H7 (cell line): ENCODE measurements around the gene MRPL23. TPM values are rescaled to one million over a fixed set of nuclear protein-coding genes. Genes with fewer than 3 reads are reported as not detected.

ENCODE experiments used
- DNase-seq: peaks from one replicate; pipeline ENCODE4 v3.0.0; 2012
- H3K27me3 ChIP-seq: 2 replicates; pipeline ENCODE4 v1.6.0; 2011; ENCODE audit warnings: mild to moderate bottlenecking, low read length; ENCODE audit not compliant: control insufficient read depth, insufficient read depth
- H3K36me3 ChIP-seq: replicated peaks from 2 replicates; pipeline ENCODE4 v1.5.1; 2011; ENCODE audit warnings: low read length; ENCODE audit not compliant: control insufficient read depth, insufficient read depth
- H3K4me3 ChIP-seq: 2 replicates; pipeline ENCODE4 v1.5.1; 2011; ENCODE audit warnings: low read depth, mild to moderate bottlenecking, control low read depth, low read length, moderate library complexity; ENCODE audit not compliant: insufficient read depth
- total RNA-seq: library from RNA; depleted of rRNA; stranded (reverse); fragments of >200 nt; shearing (Covaris generic); gene quantifications from 2 replicates; pipeline ENCODE4 v1.2.3, GENCODE V29; 2014

The MRPL23 gene
- total RNA-seq, 1 experiment from 2014 or later, result 91.1 TPM

- H3K4me3 ChIP-seq, result no peak overlapping the region
- no peaks in the 10 kb centered on the region for H3K36me3 ChIP-seq
- no peaks in the 10 kb centered on the region for H3K27me3 ChIP-seq
- no peak for DNase-seq
Measured at GRCh38 chr11:1975185-1975584, 28.1 kb downstream of the MRPL23 start.

GRCh38 chr11:1978720-1979473 lies 31.8 kb downstream of the MRPL23 start:
- Histone ChIP-seq H3K27me3 (no peaks in the 10 kb centered on the region), H3K36me3 (no peaks in the 10 kb centered on the region), H3K4me3 (no peak overlapping the region)
- DNase-seq, result no peak

GRCh38 chr11:1979607-1980006 lies 32.5 kb downstream of the MRPL23 start:
- Histone ChIP-seq H3K36me3 (no peaks in the 10 kb centered on the region), H3K27me3 (no peaks in the 10 kb centered on the region), H3K4me3 (no peak overlapping the region)
- no peak for DNase-seq

GRCh38 chr11:1982873-1983600 lies 35.9 kb downstream of the MRPL23 start:
- Histone ChIP-seq H3K4me3 (no peak overlapping the region), H3K27me3 (no peaks in the 10 kb centered on the region), H3K36me3 (no peaks in the 10 kb centered on the region)
- no peak for DNase-seq

- no peak for DNase-seq
- no peaks in the 10 kb centered on the region for H3K36me3 ChIP-seq
- no peak overlapping the region for H3K4me3 ChIP-seq
- H3K27me3 ChIP-seq, result no peaks in the 10 kb centered on the region
Measured at GRCh38 chr11:1983601-1983961, 36.4 kb downstream of the MRPL23 start.

GRCh38 chr11:1987024-1987423 lies 39.9 kb downstream of the MRPL23 start:
- no peak overlapping the region for H3K4me3 ChIP-seq
- no peak for DNase-seq
- H3K27me3 ChIP-seq, result no peaks in the 10 kb centered on the region
- H3K36me3 ChIP-seq, result no peaks in the 10 kb centered on the region

GRCh38 chr11:1988174-1988573 lies 41.0 kb downstream of the MRPL23 start:
- Histone ChIP-seq H3K27me3 (no peaks in the 10 kb centered on the region), H3K36me3 (no peaks in the 10 kb centered on the region), H3K4me3 (no peak overlapping the region)
- DNase-seq, result no peak

GRCh38 chr11:1988667-1989317 lies 41.7 kb downstream of the MRPL23 start:
- Histone ChIP-seq H3K4me3 (no peak overlapping the region), H3K27me3 (no peaks in the 10 kb centered on the region), H3K36me3 (no peaks in the 10 kb centered on the region)
- no peak for DNase-seq

- Histone ChIP-seq H3K27me3 (no peaks in the 10 kb centered on the region), H3K36me3 (no peaks in the 10 kb centered on the region), H3K4me3 (no peak overlapping the region)
- no peak for DNase-seq
Measured at GRCh38 chr11:1989953-1990352, 42.8 kb downstream of the MRPL23 start.

- Histone ChIP-seq H3K36me3 (no peaks in the 10 kb centered on the region), H3K27me3 (no peaks in the 10 kb centered on the region), H3K4me3 (no peak overlapping the region)
- DNase-seq, result no peak
Measured at GRCh38 chr11:1990872-1991578, 43.9 kb downstream of the MRPL23 start.

GRCh38 chr11:1992111-1992510 lies 45.0 kb downstream of the MRPL23 start:
- no peaks in the 10 kb centered on the region for H3K27me3 ChIP-seq
- no peaks in the 10 kb centered on the region for H3K36me3 ChIP-seq
- no peak overlapping the region for H3K4me3 ChIP-seq
- DNase-seq, result no peak

GRCh38 chr11:1994121-1994520 lies 47.0 kb downstream of the MRPL23 start:
- no peaks in the 10 kb centered on the region for H3K36me3 ChIP-seq
- no peaks in the 10 kb centered on the region for H3K27me3 ChIP-seq
- no peak overlapping the region for H3K4me3 ChIP-seq
- no peak for DNase-seq

GRCh38 chr11:1997755-1998154 lies 50.6 kb downstream of the MRPL23 start, which contains the start of gene H19:
TSS of gene H19 (minus strand) at chr11:1997842.
- Histone ChIP-seq H3K4me3 (no peak within 1 kb of the TSS), H3K27me3 (no peaks in the 10 kb centered on the region), H3K36me3 (no peaks in the 10 kb centered on the region)
- no peak for DNase-seq

GRCh38 chr11:1998290-1998689 lies 51.2 kb downstream of the MRPL23 start:
- DNase-seq, result no peak
- no peaks in the 10 kb centered on the region for H3K36me3 ChIP-seq
- no peaks in the 10 kb centered on the region for H3K27me3 ChIP-seq
- H3K4me3 ChIP-seq, result no peak overlapping the region
